GM12873 (cell line): ENCODE results near the gene UNC5B.

Experiments
- CTCF ChIP-seq: IDR thresholded peaks from 2 replicates; pipeline ENCODE4 v1.5.1; 2012; ENCODE audit warnings: low read depth, mild to moderate bottlenecking, moderate library complexity, low read length, control low read depth; ENCODE audit not compliant: insufficient read depth; ENCODE audit errors: missing control alignments

The UNC5B gene

GRCh38 chr10:71273506-71273905, 61.1 kb downstream of the UNC5B start:
- no peak for TF ChIP-seq CTCF

GRCh38 chr10:71274901-71275796, 62.8 kb downstream of the UNC5B start:
- TF ChIP-seq CTCF, result peak; percentile 5

- no peak for TF ChIP-seq CTCF
Observed at GRCh38 chr10:71276873-71277272, 64.5 kb downstream of the UNC5B start.

GRCh38 chr10:71277914-71278665, 65.7 kb downstream of the UNC5B start:
- no peak for TF ChIP-seq CTCF

GRCh38 chr10:71278691-71279588, 66.6 kb downstream of the UNC5B start:
- TF ChIP-seq CTCF, result no peak

- no peak for TF ChIP-seq CTCF
Observed at GRCh38 chr10:71279590-71280170, 67.3 kb downstream of the UNC5B start.

- no peak for TF ChIP-seq CTCF
Observed at GRCh38 chr10:71280216-71280615, 67.8 kb downstream of the UNC5B start.
